G401.6 (cell line): ENCODE data around the gene ADGRE3.
"Not testable (repeated sequence)": the region's sequence is repeated elsewhere in the genome, so short reads cannot be mapped to it uniquely, and the experiment has no call there.

Experiments used
- FAIRE-seq: peaks from 2 replicates; lab custom pipeline; 2012; peaks lifted over from hg19 to GRCh38; lab: Jason Lieb, UNC

Gene ADGRE3

GRCh38 chr19:14595558-14595957, 79.1 kb downstream of the ADGRE3 start:
- no peak for FAIRE-seq

GRCh38 chr19:14589433-14589832, 85.2 kb downstream of the ADGRE3 start:
- FAIRE-seq = not testable (repeated sequence)

GRCh38 chr19:14585187-14585586, 89.5 kb downstream of the ADGRE3 start:
- not testable (repeated sequence) for FAIRE-seq

GRCh38 chr19:14584372-14584771, 90.3 kb downstream of the ADGRE3 start:
- FAIRE-seq = not testable (repeated sequence)

GRCh38 chr19:14582894-14583340, 91.7 kb downstream of the ADGRE3 start, which contains the start of gene CLEC17A:
Gene CLEC17A (plus strand): TSS chr19:14583084. CDS start chr19:14583161, 77 bp downstream.
- no peak for FAIRE-seq

GRCh38 chr19:14580623-14581237, 93.9 kb downstream of the ADGRE3 start:
- no peak for FAIRE-seq

- FAIRE-seq = no peak
These were observed 96.7 kb downstream of the ADGRE3 start for GRCh38 chr19:14577885-14578427.

GRCh38 chr19:14577264-14577663, 97.4 kb downstream of the ADGRE3 start:
- FAIRE-seq = no peak

GRCh38 chr19:14576363-14576762, 98.3 kb downstream of the ADGRE3 start:
- FAIRE-seq = no peak

GRCh38 chr19:14575428-14575980, 99.1 kb downstream of the ADGRE3 start:
- no peak for FAIRE-seq

- peak; percentile 75 for FAIRE-seq
These were observed 102.8 kb downstream of the ADGRE3 start, which contains the start of gene NDUFB7 for GRCh38 chr19:14571695-14572490. Gene NDUFB7 (minus strand): TSS chr19:14572066. CDS start chr19:14572000, 66 bp downstream.

GRCh38 chr19:14570864-14571527, 103.6 kb downstream of the ADGRE3 start:
- FAIRE-seq = no peak
